ENCODE results near the gene MKNK2.

MKNK2 gene

GRCh38 chr19:2060884-2061494 is 9.9 kb upstream of the MKNK2 start:
- peak overlapping the region; percentile 65 for H3K4me2 ChIP-seq (ENCODE audit: low read length)
- no peaks in the 10 kb centered on the region for H3K9me3 ChIP-seq (ENCODE audit: low read length)
- H3K27me3 ChIP-seq (ENCODE audit: insufficient read depth, low read length) = no peaks in the 10 kb centered on the region
- TF ChIP-seq CTCF (IDR thresholded peaks at IDR 0.05; ENCODE audit: low read length) (no peak), EZH2 (IDR thresholded peaks at IDR 0.05; ENCODE audit: borderline replicate concordance, low read length) (no peak)
- peak overlapping the region; percentile 67 for H3K9ac ChIP-seq (ENCODE audit: low read length)
- no peaks in the 10 kb centered on the region for H4K20me1 ChIP-seq (ENCODE audit: insufficient read depth, low read length)
- peak overlapping the region; percentile 76 for H3K4me3 ChIP-seq (ENCODE audit: low read depth, low read length, poor library complexity, severe bottlenecking)
- H3K4me1 ChIP-seq (ENCODE audit: insufficient read depth, low read length, severe bottlenecking) = peaks cover 49% of the 10 kb centered on the region
- no peak overlapping the region for H2AFZ ChIP-seq (ENCODE audit: low read length)
- no peaks in the 10 kb centered on the region for H3F3A ChIP-seq (ENCODE audit: insufficient read depth, low read length)
- no peaks in the 10 kb centered on the region for H3K79me2 ChIP-seq (ENCODE audit: insufficient read depth, low read length)
- H3K36me3 ChIP-seq (ENCODE audit: insufficient read depth, low read length) = no peaks in the 10 kb centered on the region
- H3K27ac ChIP-seq (ENCODE audit: low read depth, low read length, poor library complexity, severe bottlenecking) = peak overlapping the region; percentile 83
- H3K9me2 ChIP-seq (ENCODE audit: low read depth, low read length) = no peaks in the 10 kb centered on the region

GRCh38 chr19:2059422-2060201 is 8.6 kb upstream of the MKNK2 start:
- H3K4me2 ChIP-seq (ENCODE audit: low read length) = peak overlapping the region; percentile 65
- peak overlapping the region; percentile 33; the same call in 1 of the 2 replicates for H3K9ac ChIP-seq (ENCODE audit: low read length)
- H3K79me2 ChIP-seq (ENCODE audit: insufficient read depth, low read length) = no peaks in the 10 kb centered on the region
- H4K20me1 ChIP-seq (ENCODE audit: insufficient read depth, low read length) = no peaks in the 10 kb centered on the region
- H2AFZ ChIP-seq (ENCODE audit: low read length) = no peak overlapping the region
- H3K9me3 ChIP-seq (ENCODE audit: low read length) = no peaks in the 10 kb centered on the region
- no peaks in the 10 kb centered on the region for H3K27me3 ChIP-seq (ENCODE audit: insufficient read depth, low read length)
- H3K4me1 ChIP-seq (ENCODE audit: insufficient read depth, low read length, severe bottlenecking) = peaks cover 61% of the 10 kb centered on the region
- TF ChIP-seq CTCF (IDR thresholded peaks at IDR 0.05; ENCODE audit: low read length) (no peak), EZH2 (IDR thresholded peaks at IDR 0.05; ENCODE audit: borderline replicate concordance, low read length) (no peak)
- no peaks in the 10 kb centered on the region for H3K9me2 ChIP-seq (ENCODE audit: low read depth, low read length)
- H3K27ac ChIP-seq (ENCODE audit: low read depth, low read length, poor library complexity, severe bottlenecking) = peak overlapping the region; percentile 83
- no peaks in the 10 kb centered on the region for H3F3A ChIP-seq (ENCODE audit: insufficient read depth, low read length)
- H3K4me3 ChIP-seq (ENCODE audit: low read depth, low read length, poor library complexity, severe bottlenecking) = peak overlapping the region; percentile 76
- no peaks in the 10 kb centered on the region for H3K36me3 ChIP-seq (ENCODE audit: insufficient read depth, low read length)

- Histone ChIP-seq H3F3A (ENCODE audit: insufficient read depth, low read length) (no peaks in the 10 kb centered on the region), H3K27me3 (ENCODE audit: insufficient read depth, low read length) (no peaks in the 10 kb centered on the region), H3K4me3 (ENCODE audit: low read depth, low read length, poor library complexity, severe bottlenecking) (no peak overlapping the region), H3K79me2 (ENCODE audit: insufficient read depth, low read length) (no peaks in the 10 kb centered on the region), H3K4me1 (ENCODE audit: insufficient read depth, low read length, severe bottlenecking) (peaks cover 54% of the 10 kb centered on the region), H3K9me2 (ENCODE audit: low read depth, low read length) (no peaks in the 10 kb centered on the region), H3K9ac (ENCODE audit: low read length) (no peak overlapping the region), H2AFZ (ENCODE audit: low read length) (no peak overlapping the region), H3K27ac (ENCODE audit: low read depth, low read length, poor library complexity, severe bottlenecking) (peak overlapping the region; percentile 81), H3K9me3 (ENCODE audit: low read length) (no peaks in the 10 kb centered on the region), H3K4me2 (ENCODE audit: low read length) (no peak overlapping the region), H3K36me3 (ENCODE audit: insufficient read depth, low read length) (no peaks in the 10 kb centered on the region), H4K20me1 (ENCODE audit: insufficient read depth, low read length) (no peaks in the 10 kb centered on the region)
- no peak for TF ChIP-seq EZH2 (IDR thresholded peaks at IDR 0.05; ENCODE audit: borderline replicate concordance, low read length)
- TF ChIP-seq CTCF (IDR thresholded peaks at IDR 0.05; ENCODE audit: low read length) = no peak
These were observed 7.8 kb upstream of the MKNK2 start for GRCh38 chr19:2058570-2059421.

All from OCI-LY1 (cell line).